ENCODE results near the gene SDC4. TPM values are rescaled to one million over a fixed set of nuclear protein-coding genes. Genes with fewer than 3 reads are reported as not detected.

SDC4 gene
- total and polyA plus RNA-seq, 9 of the 15 experiments (the other 6 are each of a cell fraction or from before 2014, with no cell fraction given) = 2.1 to 10.7 (median 6.3) TPM

DNA sequence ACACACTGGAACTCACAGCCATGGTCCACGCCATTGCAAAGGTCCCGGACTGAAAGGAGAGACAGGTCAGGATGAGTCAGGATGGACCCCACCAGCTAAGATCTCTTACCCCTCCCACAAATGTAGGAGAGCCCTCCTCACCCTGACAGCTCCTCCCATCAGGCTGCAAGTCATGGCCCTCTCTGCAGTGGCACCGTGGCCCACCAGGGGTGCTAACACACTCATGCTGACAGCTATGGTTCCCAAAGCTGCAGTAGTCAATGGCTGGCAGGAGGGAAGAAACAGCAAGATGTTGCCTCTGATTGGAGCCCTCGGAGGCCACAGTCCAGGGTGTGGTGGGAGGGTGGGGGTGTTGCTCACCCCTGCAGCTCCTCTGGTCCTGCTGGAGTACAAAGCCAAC is 47.3 kb downstream of the SDC4 start:
- in situ Hi-C loops (cut with MboI) (no loop called here), intact Hi-C loops (cut with micrococcal nuclease) (no loop called here)
- FAIRE-seq (peak; percentile 94), ATAC-seq (peak; percentile 99), DNase-seq (ENCODE audit: extremely low read depth in 1 of 4, low spot score in 3 of 4) (peak; percentile 66 to 73 (median 71))
- no TSS peak for BruUV-seq (replicated peaks)
- no peak overlapping the region for H2AFZ ChIP-seq (ENCODE audit: low read depth, low read length)
- H3K9me3 ChIP-seq (replicated peaks; ENCODE audit: control insufficient read depth, insufficient read depth, low read depth, low read length) = no peaks in the 10 kb centered on the region
- H4K20me1 ChIP-seq (replicated peaks; ENCODE audit: control insufficient read depth, insufficient read depth, low read length) = no peaks in the 10 kb centered on the region; the same call in 1 of the 2 replicates
- H3K27ac ChIP-seq (ENCODE audit: extremely low read depth, low read depth, low read length) = no peak overlapping the region
- no peaks in the 10 kb centered on the region for H3K79me2 ChIP-seq (ENCODE audit: control insufficient read depth, insufficient read depth, low read length)
- no peaks in the 10 kb centered on the region for H3K36me3 ChIP-seq (ENCODE audit: control insufficient read depth, insufficient read depth, low read length)
- 9% methylated on average over 4 of the region's 4 CpGs for WGBS (ENCODE audit: insufficient coverage, low coverage, missing lambda C conversion rate)
- ChIA-PET POLR2A (interaction anchor here (0.6 kb wide), 1 partner anchor 1141 kb away, joined by 4 read pairs; no protein-coding TSS in a partner anchor), CTCF (ENCODE audit: low intra/inter-chr PET ratio) (no interaction called here)
- H3K9ac ChIP-seq (ENCODE audit: insufficient read depth in 1 of 2, low read depth in 2 of 2, low read length in 2 of 2) = no peak overlapping the region
- peaks cover 0 to 13% of the 10 kb centered on the region in 2 experiments; a peak in 2 of 5 replicates for H3K4me1 ChIP-seq (replicated peaks in 1 of 2; ENCODE audit: control insufficient read depth in 2 of 2, insufficient read depth in 2 of 2, low read length in 2 of 2)
- no peak overlapping the region for H3K4me2 ChIP-seq (ENCODE audit: insufficient read depth, low read length)
- peaks cover 12 to 38% of the 10 kb centered on the region in 2 experiments; a peak in 4 of 5 replicates for H3K27me3 ChIP-seq (ENCODE audit: control insufficient read depth in 2 of 2, insufficient read depth in 2 of 2, low read length in 2 of 2)
- no peak overlapping the region for H3K4me3 ChIP-seq
- H3K9me1 ChIP-seq (ENCODE audit: control insufficient read depth, insufficient read depth, low read length) = no peaks in the 10 kb centered on the region
- TF ChIP-seq GTF3C2 (IDR thresholded peaks at IDR 0.05; ENCODE audit: borderline replicate concordance, extremely low read depth, insufficient read length) (no peak), ZNF282 (CRISPR knock-in tag; IDR thresholded peaks at IDR 0.05) (no peak), ELF4 (CRISPR knock-in tag; IDR thresholded peaks at IDR 0.05) (no peak), RERE (CRISPR knock-in tag; IDR thresholded peaks at IDR 0.05; ENCODE audit: borderline replicate concordance) (no peak), TARDBP (IDR thresholded peaks at IDR 0.05) (no peak), SPI1 (IDR thresholded peaks at IDR 0.05; ENCODE audit: borderline replicate concordance, low read depth, low read length) (no peak), PTTG1 (tag; IDR thresholded peaks at IDR 0.05; ENCODE audit: low read depth) (no peak), ARNT (IDR thresholded peaks at IDR 0.05) (no peak), PKNOX1 (IDR thresholded peaks at IDR 0.05) (peak; percentile 73), MYC (IDR thresholded peaks at IDR 0.05; ENCODE audit: low read depth, low read length) (no peak), MYC (CRISPR knock-in tag; IDR thresholded peaks at IDR 0.05; ENCODE audit: borderline replicate concordance, low read depth) (no peak), ARID1B (IDR thresholded peaks at IDR 0.05) (no peak), NFRKB (IDR thresholded peaks at IDR 0.05; ENCODE audit: low read depth) (no peak)
- TF ChIP-seq, protein P1, sequence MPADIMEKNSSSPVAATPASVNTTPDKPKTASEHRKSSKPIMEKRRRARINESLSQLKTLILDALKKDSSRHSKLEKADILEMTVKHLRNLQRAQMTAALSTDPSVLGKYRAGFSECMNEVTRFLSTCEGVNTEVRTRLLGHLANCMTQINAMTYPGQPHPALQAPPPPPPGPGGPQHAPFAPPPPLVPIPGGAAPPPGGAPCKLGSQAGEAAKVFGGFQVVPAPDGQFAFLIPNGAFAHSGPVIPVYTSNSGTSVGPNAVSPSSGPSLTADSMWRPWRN (IDR thresholded peaks at IDR 0.05; ENCODE audit: low read depth) = no peak

Data from K562 (cell line).